ENCODE results near the gene EIF3A.

GRCh38 chr10:119055472-119055871 lies 25.1 kb downstream of the EIF3A start:
- TF ChIP-seq CTCF (IDR thresholded peaks at IDR 0.05), result no peak
- no peak for TF ChIP-seq POLR2A (IDR thresholded peaks at IDR 0.05)
